Esophagus mucosa (tissue), 1 donor: ENCODE results near the gene CDC42EP3. TPM values are rescaled to one million over a fixed set of nuclear protein-coding genes. Genes with fewer than 3 reads are reported as not detected.
A peak's percentile ranks its signal among the peaks of the same experiment; 100 is the strongest.

ENCODE experiments used
- ATAC-seq: fragments of 200-7000 bp; cut with Tn5 transposase; one replicate; pipeline ENCODE4 v1.9.1; 2020
- total RNA-seq: library from RNA; stranded (reverse); gene quantifications from one replicate; pipeline ENCODE4 v1.2.4, GENCODE V29; 2023
- donor health status: DM: yes; HTN: yes; CAD: no.

The CDC42EP3 gene, protein sequence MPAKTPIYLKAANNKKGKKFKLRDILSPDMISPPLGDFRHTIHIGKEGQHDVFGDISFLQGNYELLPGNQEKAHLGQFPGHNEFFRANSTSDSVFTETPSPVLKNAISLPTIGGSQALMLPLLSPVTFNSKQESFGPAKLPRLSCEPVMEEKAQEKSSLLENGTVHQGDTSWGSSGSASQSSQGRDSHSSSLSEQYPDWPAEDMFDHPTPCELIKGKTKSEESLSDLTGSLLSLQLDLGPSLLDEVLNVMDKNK
- total RNA-seq: 5.9 TPM

DNA sequence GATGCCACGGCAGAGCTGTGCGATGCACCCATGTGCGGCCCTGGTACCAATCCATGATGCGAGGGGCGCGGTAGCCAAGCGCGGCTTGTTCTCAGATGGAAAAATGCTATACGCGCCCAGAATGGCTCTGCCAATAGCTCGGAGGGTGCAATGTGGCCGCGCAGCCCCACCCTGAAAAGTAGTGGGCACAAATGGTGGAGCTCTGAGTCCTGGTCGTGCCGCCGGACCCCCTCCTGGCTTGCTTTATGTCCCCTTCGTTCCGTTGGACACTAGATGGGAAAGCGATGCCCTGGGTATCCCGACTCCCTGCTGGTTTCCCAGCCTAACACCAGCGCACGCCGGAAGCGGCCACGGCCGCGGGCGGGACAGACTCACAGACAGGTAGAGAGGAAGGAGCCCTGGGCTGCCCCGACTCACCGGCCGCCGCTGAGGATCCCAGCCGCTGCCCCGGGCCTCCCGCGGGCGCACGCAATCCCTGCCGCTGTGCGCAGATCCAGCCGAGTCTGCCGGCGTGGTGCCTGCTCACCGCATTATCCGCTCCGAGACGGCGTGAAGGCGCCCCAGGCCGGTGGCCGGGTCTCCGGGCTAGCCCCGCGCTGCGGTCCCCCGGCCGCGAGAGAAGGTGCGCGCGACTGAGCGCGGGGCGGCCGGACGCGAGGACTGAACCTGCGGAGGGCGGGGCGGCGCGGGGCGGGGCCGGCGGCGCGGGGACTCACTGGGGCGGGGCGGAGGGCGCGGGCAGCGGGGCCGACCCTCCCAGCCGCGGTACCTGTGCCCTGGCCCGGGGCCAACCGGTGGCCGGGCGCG, at the start of gene CDC42EP3:
Gene CDC42EP3 (minus strand): TSS at position 634 of the 807 bp plus-strand sequence. CDS start 25,055 bp downstream, outside the sequence.
- peak; percentile 70 for ATAC-seq

DNA sequence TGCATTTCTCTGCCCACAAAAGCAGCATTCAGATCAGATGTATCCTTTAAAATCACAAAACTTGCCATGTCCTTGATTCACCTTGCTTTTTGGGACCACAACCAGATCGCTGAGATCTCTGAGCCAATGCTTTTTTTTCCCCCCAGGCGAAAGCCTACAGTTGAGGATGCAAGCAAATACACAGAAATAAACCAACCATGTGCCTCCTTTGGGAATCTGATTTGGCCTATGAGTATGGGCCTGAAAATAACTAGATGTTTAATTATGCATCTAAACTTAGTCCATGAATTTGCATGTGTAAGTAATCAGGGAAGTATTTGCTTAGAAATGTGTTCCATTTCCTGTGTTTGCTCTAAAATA, 49.7 kb upstream of the CDC42EP3 start:
- no peak for ATAC-seq

DNA sequence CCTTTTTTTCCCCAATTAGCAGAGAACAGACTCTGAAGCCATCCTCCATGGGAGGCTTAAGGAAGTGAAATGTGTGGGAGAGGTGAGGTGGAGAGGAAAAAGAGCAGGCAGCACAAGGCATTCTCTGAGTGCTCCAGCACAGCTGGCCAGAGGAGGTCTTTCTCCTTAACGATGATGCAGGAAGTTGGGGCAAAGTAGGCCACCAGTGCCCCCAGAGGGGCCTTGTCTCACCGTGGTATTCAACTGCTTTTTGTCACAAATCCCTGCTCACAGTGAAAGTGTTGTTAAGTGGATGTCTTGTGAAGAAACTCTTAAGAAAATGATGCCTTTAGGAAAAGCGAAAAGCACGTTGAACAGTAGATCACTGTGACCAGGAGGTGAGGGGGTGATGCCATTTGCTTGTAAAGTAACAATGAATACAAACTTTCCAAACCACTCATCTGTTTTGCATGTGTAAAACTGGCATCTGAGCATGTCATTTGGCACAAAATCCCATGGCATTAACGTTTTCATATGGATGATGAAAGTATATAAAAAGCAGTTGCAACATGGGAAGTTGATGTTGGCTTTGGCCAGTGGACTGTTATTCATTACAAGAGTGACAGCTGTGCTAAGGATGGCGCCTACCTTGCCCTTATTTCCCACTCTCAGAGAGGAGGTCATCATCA, 49.2 kb upstream of the CDC42EP3 start:
- no peak for ATAC-seq

DNA sequence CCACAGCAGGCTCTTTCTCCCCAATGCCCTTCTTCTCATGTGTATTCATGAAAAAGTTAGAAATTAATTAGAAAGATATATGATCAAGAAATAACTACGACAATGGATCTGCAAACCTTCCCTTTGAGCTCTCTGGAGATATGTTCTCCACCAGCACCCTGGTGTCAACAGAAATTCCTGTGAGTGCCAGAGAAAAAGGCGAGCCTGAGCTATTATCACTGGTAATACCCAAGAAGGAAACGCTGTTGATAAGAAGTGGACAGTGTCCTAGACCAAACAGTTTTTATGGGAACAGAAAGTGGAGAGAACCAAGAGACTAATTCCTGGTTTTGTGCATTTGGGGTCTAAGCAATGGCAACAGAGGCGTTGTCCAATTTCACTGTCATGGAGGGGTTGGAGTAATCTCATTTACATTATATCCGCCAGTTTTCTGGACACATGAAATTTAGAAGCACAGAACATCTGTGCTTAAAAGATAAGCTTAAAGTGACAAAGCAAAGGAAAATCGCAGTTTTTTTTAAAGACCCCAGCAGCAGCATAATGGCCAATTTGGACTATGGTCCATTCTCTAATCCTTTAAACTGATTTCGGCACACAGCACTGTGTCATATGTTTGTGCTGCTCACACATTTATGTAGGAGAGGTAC, 47.2 kb upstream of the CDC42EP3 start:
- ATAC-seq: no peak

DNA sequence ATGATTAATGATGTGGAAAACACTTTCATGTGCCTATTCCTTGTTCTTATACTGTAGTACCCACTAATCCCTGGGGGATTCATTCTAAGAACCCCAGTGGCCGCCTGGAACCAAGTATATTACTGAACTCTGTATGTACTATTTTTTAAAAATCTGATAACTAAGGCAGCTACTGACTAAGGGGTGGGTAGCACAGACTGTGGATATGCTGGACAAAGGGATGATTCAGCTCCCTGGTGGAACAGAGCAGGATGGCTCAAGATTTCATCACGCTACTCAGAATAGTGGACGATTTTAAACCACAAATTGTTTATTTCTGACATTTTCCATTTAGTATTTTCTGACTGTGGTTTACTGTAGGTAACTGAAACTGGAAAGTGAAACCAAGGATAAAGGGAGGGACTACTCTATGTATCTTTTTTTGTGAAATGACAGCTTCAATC, 41.8 kb upstream of the CDC42EP3 start:
- ATAC-seq: no peak

DNA sequence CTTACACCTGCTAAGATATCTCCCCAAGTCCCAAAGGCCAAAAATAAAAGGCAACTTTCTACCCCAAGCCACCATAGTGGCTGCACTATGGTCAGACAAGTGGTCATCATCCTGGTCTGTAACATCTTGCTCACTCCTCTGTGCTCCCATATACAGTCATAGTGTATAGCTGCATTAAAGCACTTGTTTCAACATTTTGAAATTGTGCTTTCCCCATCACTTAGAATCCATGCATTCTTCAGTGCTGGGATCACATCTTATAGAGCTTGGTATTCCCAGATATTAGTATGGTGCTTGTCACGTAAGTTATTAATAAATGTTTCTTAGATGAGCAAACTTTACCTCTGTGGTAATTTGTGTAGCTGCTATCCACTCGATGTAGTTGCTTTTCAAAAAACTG, 40.4 kb upstream of the CDC42EP3 start:
- ATAC-seq: no peak

DNA sequence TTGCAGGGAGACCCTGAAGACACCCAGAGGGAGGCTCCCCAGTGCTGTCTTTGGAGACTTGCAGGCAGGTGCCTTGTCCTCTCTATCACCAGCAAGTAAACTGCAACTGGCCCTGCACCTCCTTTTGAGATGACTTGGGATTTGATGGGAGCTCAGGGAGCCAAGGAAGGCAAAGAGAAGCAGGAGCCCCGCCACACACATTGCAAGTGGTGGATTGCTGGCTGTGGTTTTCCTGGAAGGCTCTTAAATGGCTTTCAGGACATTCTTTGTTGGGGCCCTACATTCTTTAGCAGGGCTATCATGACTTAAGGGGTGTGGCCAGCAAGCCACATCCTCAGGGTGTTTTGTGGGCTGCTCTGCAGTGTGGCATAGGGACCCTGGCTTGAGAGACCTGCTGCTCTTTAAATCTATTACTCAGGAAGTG, 39.9 kb upstream of the CDC42EP3 start:
- ATAC-seq: no peak

DNA sequence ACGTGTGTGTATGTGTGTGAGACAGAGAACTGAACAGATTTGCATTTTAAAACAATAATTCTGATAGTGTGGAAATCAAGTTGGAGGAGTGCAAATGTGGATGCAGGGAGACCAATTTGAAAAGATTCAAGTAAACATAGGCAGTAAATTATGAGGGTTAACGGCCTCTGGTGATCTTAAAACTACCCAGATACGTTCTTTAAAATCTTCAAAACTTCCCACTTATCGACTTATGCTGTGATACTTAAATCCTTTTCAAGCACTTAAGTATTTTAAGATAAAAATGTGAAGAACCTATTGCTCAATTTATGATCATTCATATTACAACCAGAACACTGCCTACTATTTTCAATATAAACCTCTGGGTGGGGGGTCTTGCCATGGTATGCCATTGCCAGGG, 37.7 kb upstream of the CDC42EP3 start:
- no peak for ATAC-seq

DNA sequence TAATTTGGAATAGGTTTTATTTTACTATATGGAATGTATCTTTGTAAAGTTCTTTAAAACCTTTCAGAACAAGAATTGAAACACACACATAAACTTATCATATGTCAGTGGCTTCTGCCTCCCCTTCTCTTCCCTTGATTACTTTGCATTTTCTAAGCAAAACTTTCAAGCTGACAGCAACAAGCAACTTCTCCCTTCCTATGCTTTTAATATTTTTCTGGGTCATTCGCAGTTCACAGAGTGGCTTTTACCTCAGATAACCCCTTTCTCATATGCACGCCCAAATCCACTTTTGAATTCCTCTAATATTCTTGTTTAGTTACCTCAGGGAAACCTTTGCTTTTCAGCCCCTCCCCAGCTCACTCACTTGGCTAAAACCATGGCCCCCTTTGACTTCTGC, 36.7 kb upstream of the CDC42EP3 start:
- no peak for ATAC-seq

DNA sequence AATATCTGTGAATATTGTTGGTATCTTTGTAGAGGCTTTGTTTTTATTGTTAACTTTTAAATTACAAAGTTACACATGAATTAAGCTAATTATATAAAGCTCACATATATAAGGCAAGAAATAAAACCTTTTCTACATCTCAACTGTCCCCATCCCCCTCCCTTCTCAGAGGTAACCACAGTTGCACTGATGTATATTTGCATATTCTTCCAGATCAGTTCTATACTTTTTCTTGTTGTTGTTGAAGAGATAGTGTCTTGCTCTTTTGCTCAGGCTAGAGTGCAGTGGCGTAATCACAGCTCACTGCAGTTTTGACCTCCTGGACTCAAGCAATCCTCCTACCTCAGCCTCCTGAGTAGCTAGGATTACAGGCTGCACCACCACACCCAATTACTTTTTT, 36.0 kb upstream of the CDC42EP3 start:
- ATAC-seq: no peak

DNA sequence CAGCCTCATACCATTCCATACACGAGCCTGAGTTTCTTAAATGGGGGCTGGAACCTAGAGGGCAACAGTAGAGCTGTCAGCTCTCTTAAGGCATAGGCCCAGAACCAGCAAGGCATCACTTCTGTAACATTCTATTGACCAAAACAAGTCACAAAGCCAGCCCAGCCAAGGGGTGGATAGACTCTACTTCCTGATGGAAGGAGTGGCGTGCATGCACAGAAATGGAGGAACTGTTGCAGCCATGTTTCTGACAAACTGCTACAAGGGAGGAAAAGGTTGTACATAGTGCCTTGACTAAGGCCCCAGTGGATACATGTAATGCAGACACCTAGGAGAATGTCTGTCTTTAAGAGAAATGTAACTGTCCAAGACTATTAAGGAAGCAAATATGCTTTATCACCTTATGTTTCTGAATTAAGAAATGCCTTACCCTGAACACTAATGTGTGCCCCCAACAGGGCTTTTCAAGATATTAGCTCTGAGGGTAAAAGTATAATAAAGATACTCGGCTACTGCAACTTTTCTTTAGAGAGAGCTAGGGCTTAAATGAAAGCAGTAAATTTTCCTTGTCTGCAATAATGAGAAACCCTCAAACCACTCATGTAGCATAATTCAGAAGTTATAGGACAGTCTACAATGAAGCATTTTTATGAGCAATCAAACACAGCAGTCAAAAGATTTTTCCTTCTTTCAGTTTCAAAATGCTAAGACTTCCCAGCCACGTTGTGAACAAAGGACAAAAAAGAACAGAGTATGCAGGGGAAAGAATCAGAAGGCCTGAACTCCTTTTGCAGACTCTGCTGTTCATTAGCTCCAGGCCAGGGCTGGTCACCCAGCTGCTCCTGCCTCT, 35.1 kb upstream of the CDC42EP3 start:
- ATAC-seq: no peak

DNA sequence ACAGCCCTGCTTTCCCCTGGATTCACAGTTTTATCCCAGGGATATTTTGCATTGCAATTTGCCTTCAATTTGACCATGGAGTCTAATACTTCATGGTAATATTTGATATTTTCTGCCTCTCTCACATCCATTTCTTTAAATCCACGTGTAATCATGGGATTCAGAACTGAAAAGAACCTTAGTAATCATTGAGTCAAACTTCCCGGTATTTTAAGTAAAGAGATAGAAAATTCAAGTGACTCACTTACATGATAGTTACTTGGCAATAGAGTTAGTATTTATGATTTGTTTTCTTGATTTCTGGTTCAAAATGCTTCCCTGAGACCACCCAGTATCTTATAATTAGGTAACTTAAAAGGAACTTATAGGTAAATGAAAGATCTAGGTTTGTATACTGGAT, 33.7 kb upstream of the CDC42EP3 start:
- no peak for ATAC-seq

DNA sequence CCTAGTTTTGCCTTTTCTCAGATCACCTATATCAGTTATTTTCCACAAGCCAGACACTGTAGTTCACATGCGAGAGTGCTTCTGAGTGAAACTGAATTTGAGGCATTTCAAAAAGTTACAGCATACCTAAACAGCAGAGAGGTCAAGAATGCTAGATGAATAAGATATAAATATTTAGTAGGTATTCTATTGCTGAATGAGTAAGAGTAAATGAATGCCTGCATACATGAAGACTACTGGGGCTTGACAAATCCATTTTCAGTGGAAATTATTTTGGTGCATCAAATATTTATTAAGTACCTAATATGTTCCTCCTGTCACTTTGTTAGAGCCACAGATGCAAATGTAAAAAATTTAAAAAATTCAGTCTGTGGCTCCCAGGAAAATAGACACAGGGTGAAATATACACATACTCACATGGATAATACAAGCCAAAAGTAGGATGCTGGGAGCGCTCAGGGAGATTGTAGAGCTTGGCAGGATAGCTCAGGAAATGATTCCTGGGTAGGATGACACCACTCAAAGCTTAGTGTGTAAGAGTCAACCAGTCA, 27.6 kb upstream of the CDC42EP3 start:
- ATAC-seq: no peak

DNA sequence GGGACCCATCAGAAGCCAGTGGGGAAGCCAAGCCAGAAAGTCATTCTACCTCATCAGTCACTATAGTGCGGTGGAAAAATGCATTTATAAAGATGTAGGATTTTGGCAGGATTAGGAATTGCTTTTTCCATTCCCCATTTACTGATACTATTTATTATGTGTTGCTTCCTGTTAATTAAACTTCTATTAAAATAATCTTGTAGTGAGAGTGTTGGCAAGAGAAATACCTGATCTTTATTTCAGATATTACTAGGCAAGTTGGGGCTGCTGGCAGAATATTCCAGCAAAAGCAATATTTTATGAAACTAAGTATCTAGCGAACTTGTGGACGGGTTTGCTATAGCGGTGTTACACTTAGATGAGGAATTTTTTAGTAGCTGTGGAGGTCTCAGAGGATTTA, 23.9 kb upstream of the CDC42EP3 start:
- ATAC-seq: no peak

DNA sequence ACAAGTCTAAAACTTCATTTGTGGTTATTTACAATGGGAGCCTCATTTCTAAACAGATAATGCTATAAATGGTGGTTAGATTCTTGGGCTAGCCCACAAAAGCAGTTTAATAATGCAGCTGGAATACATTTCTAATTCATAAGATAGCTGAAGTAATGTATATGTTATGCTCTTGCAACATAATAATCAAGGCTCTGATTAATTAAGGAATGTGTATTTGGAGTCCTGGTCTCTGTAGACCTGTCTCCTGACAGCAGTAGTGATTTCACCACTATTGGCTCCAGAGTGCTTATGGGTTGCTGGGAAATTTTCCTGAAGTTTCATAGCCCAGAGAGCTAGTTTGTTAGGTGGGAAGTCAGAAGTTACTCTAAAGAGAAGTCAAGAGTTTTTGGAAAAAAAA, 21.3 kb upstream of the CDC42EP3 start:
- no peak for ATAC-seq

DNA sequence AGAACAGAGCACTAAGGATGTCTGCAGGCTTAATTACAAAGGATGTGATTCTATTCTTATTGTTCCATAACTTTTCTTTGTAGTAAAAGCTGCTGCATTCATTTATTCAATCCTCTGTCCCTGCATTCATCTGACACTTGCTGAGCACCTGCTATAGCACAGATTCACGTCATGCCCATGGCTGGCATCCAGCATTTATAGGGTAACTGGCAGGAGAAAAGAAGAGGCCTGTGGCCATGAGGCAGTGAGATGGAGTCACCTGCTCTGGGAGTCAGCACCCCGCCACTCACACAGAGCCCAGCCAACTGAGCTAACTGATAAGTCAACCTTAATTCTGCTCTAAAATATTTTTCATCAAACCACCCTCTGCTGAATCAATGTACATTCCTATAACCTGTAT, 18.3 kb upstream of the CDC42EP3 start:
- no peak for ATAC-seq

DNA sequence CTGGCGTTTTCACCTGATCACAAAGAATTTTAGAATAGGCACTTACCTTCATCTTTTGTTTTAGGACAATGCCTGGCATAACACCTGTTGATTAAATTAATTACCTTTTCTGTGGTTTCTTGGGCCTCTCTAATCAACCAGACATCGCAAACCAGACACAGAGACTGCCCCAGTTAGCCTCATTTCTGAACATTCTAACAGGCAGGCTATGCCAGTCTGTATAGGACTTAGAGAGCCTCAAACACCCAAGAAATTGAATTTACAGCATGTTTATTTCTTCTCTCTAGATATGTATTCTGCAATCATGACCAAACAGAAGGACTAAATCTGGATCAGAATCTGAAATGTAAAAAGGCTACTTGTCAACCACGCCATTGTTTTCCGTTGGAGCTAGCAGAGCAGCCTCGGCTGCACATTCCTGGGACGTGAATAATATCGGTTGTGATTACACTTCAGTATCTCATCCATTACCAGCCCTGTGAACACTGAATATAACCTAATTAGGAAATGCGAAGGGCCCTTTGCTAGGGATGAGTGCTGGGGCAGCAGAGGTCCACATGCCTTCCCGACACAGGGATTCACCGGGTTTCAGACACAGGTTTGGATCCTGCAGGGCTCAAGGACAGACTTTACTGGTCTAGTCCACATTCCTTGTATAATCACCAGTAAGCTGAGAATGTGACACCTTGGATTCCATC, 17.5 kb upstream of the CDC42EP3 start:
- ATAC-seq: peak; percentile 72

DNA sequence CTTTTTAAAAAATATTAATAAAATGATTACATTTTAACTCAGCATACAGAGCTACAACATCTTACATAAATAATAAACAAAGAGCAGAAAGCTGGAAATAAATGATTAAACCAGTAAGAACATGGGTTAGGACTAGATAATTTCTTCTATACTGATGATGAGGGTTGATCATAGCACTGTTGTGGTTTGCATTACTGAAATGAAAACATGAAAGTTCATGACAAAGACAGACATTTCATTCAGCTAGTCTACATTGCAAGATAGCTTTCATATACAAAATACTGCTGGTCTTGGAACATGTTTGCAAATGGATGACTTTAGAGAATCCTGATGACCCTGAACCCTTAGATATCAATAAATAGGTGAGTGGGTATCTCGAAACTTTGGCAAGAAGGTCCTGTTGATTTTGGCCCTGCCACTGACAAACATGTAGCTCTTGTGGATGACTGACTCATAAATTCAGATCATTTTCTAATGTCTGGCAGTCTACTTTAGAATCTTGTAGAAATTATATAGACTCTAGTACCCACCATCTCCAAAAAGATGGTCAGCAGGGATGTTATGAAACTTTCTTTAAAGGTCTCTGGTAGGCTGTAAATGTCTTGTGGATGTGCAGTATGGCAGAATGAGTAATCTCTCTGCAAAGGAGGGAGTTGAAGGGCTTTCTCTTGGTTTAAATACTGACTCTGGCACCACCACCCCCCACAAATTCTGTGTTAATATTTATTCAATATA, 15.5 kb upstream of the CDC42EP3 start:
- no peak for ATAC-seq

DNA sequence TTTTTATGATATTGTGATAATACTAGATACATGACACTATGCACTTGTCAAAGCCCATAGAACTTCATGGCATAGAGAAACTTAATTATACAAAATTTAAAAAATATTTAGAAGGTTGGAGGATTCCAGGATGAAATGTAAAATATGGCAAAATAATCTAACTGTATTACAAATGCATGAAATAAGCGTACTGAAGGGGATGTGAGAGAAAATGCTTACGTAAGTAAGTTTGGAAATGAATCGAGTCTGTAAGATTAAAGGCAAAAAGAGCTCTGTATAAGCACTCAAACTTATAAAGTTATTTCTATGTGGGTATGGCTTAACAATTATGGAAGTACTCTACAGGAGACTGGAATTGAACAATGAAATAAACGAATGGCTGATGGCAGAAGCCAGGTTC, 13.4 kb upstream of the CDC42EP3 start:
- ATAC-seq: no peak
